OCI-M2 (cell line): ENCODE data around the gene GALNT2.

ENCODE experiments used
- DNase-seq: peaks from one replicate; lab custom pipeline; 2025; ENCODE audit not compliant: unreplicated experiment; lab: John Stamatoyannopoulos, UW

Gene GALNT2

DNA sequence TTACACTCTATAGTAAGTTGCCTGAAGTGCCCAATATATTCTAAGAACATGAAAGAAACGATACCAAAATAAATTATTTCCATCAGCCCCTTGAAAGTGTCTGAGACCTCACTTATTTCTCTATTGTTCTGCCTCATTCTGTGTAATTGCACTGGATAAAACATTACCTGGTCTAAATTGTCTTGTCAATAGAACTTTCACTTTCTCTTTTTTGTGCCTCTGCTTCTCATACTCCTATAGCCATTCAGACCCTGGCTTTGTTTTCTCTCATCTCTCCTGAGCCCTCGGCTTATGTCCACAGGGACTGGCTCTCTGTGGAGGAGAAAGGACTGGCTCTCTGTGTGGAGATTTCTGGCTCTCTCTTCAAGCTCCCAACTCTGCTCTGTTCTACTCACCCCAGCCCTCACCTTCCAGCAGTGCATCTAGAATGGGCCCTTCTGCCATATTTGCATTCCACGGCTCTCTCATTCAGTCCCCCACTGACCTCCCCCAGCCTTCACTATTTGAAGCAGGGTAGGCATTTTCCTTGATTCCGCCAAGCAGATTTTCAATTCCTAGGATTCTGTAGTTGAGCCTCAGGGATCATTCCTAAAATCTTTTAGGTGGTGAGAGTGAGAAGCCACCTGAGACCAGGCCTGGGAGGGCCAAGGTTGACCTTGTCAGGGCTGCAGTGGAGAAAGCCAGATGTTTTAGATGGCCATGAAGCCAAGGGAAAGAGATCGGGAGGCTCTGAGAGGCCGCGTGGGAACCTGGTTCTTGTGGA is 15.9 kb upstream of the GALNT2 start:
- DNase-seq = no peak

DNA sequence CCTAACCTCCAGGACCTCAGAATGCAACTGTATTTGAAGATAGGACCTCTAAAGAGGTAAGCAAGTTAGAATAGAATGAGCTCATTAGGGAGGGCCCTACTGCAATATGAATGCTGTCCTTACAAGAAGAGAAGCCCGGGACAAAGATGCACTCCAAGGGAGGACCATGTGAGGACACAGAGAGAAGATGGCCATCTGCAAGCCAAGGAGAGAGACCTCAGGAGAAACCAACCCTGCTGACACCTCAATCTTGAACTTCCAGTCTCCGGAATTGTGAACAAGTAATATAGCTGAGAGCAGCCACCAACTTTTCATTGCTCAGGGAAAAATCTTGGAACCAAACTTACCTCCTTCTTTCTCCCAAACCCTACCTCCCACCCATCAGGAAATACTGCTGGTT is 15.0 kb upstream of the GALNT2 start:
- no peak for DNase-seq

DNA sequence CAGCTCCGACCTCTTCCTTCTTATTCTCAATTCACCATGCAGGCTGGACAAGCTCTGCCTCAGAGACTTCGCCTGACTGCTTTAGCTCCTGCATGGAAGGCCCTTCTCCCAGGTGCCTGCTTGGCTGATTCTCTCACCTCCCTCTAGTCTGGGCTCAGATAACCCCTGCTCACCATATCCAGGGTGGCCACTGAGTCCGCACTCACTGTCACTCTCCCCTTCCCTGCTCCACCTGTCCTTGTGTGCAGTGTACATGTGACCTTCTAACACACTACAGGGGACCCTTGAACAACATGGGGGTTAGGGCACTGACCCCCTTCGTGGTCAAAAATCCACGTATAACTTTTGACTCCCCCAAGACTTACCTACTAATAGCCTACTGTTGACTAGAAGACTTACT is 14.4 kb upstream of the GALNT2 start:
- DNase-seq = no peak

DNA sequence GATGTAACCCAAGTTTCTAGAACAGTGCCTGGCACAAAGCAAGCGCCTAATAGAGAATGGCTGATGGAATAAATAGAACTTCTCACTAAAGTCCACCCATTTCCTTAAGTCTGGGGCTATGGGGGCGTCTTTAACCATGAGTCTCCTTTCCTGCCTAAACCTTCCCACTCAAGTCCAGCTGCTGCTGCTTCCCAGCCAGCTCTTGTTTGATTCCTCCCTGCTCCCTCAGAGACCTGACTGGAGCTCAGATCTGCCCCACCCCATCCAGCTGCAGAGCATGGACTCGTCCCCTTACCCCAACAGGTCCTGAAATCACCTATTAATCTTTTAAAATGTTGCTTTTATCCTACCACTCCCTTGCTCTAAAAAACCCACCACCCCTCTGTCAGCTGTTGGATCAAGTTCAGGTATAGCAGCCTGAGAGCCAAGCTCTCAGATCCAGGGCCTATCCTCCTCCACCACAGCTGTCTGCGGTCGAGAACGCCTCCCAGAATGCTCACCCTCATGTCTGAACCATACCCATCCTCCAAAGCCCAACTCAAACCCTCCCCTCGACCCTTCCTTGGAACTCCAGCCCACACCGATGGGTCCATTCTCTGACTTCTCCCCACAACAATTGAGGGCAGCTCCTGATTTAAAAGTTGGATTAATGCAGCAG is 12.8 kb upstream of the GALNT2 start:
- DNase-seq = no peak

- no peak for DNase-seq
These were observed 10.9 kb upstream of the GALNT2 start for GRCh38 chr1:230056098-230056497.

GRCh38 chr1:230057100-230057499 is 9.9 kb upstream of the GALNT2 start:
- no peak for DNase-seq

- DNase-seq = no peak
These were observed 9.1 kb upstream of the GALNT2 start for GRCh38 chr1:230057681-230058565.

DNA sequence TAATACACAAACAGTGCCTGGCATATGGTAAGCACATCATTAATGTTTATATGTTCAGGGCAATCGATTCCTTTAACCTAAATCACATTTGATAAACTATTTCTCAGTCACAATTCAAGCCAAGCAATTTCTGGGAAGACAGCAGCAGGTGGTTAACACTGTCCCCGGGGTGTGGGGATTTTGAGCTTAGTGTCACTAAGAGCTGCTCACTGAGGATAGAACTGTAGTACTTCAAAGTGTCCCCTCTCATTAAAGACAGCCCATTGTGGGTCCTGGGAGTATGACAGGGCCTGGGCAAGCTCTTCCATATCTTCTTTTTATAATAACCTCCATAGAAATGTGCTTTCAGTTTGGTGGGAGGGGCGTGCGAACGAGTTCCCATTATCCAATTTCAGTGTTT is 8.4 kb upstream of the GALNT2 start:
- no peak for DNase-seq

- no peak for DNase-seq
These were observed 5.2 kb upstream of the GALNT2 start for GRCh38 chr1:230061801-230062200.

GRCh38 chr1:230062521-230062920 is 4.5 kb upstream of the GALNT2 start:
- no peak for DNase-seq

- no peak for DNase-seq
These were observed 2.8 kb upstream of the GALNT2 start for GRCh38 chr1:230064283-230064682.

- no peak for DNase-seq
These were observed 1.9 kb upstream of the GALNT2 start for GRCh38 chr1:230065161-230065560.

DNA sequence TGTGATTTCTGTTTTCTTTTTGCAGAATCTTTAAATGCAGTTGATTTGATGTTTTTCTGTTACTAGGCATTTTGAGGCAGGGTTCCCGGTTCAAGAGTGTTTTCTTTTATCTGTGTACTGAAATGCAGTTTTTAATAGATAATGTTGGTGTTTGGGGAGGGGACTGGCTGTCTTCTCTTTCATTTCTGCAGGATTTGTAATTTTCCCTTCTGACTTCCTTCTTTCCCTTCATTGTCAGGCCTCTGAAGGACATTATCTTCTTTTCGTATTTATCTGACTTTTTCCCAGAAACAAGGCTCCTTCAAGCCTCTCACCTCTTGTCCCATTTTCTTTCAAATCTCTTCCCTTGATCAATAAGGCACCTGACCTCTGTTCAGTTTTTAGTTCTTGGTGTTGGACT is 1.5 kb upstream of the GALNT2 start:
- DNase-seq = no peak

DNA sequence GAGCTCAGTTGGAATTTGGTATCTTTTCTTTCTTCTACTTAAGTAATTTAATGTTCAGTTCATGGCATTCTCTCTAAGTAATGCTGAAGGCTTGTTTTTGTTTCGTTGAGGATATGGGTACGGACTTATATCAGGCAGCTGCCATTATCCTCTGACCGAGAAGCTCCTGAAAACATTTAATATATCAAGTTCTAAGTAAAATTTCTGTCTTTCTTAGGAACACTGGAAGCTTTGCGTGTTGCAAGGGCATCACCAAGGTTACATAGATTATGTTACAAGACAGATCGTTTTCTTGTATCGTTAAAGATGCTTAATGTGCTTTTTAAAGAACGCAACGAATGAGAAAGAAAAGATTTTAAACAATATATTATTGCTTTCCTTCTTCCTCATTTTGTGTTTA is 1.0 kb upstream of the GALNT2 start:
- no peak for DNase-seq

- DNase-seq = no peak
These were observed 407 bp downstream of the GALNT2 start for GRCh38 chr1:230067419-230067870.

GRCh38 chr1:230067871-230068620 is 1.0 kb downstream of the GALNT2 start:
- DNase-seq = no peak

DNA sequence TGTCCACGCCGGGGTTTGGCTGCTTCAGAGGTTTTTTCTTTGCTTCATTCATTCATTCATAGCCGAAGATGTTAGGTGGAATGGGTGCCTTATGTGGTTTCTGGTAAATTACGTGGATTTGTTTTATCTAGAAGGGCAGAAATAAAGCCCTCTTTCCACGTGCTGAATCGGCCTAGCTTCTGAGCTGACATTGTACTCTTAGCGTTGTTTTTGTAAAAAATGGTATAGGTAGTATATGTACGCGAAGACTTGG is 1.5 kb downstream of the GALNT2 start:
- no peak for DNase-seq

DNA sequence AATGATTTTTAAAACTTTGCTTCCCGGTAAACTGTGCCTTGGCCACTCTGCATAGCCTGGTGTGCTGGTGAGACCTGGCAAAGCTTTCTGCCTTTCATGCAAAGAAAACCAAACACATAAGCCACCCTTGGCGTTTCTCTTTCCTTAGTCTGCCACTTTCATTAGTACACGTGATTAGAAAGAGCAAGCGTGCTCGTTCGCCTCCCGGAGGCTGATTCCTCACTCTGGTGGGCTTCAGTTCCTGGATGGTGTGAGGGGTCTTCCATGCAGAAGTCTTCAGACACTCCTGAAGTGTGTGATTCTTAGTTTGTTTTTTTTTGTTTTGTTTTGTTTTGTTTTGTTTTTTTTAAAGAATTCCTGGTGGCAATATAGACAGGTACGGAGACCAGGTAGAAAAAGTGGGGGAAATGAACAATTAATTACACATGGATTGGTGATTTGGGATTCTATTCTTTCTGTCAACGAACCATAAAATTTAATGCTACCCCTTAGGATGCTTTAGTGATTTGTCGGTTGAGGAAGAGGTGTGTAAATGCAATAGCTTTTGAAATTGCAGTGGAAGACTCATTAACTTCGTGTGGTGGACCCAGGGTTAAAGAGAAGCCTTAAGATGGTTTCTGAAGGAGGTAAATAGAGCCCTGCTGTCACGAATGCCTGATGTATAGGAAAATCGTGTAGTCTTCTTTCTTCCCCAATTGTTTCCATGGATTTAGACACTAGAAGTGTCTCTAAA is 2.1 kb downstream of the GALNT2 start:
- DNase-seq = no peak

GRCh38 chr1:230069796-230070195 is 2.8 kb downstream of the GALNT2 start:
- DNase-seq = no peak

DNA sequence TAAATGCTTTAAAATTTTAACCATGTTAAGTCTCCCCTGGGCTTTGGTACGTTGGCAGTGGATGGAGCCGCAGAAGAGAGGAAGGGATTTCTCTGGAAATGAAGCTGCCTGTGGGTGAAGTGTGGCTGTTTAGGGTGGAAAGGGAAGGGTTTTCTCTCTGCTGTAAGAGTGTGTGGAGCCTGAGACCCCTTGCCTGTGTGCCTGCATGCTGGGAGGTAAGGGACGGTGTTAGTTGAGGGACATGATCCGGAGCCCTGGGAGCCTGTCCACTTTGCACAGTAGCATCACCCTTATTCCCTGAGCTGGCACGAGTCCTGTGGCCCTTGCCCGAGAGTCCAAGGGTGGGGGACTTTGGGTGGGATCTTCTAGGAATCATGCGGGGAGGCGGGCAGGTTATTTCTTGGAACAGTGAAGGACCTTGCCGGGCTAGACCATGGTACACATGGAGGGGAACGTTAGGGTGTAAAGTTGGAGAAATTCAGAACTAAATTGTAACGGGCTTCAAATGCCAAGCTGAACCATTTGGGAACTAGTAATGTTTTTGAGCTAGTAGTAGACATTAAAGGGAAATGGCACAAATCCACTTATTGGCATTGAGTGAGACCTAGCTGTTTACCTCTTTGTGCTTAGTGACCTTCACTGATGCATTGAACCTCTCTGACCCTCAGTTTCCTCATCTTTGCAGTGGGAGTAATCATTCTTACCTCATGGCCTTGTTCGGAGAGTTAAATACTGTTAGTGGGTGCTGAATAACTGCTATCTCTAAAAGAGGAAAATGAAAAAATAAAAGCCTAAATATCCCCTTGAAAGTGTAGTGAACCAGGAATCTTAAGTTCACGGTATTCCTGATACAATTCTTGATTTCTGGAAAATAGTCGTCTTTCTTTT is 3.5 kb downstream of the GALNT2 start:
- no peak for DNase-seq
